HG02884 (cell line): ENCODE results near the gene ALOX12B.
"Not testable (repeated sequence)": the region's sequence is repeated elsewhere in the genome, so short reads cannot be mapped to it uniquely, and the experiment has no call there.

ENCODE experiments used
- ATAC-seq: cut with Tn5 transposase; IDR thresholded peaks from one replicate; pipeline ENCODE4 v1.9.1; 2021; ENCODE audit warnings: mild to moderate bottlenecking, moderate library complexity; ENCODE audit not compliant: unreplicated experiment

ALOX12B gene

GRCh38 chr17:8067806-8068205, 19.7 kb downstream of the ALOX12B start:
- ATAC-seq: no peak

DNA sequence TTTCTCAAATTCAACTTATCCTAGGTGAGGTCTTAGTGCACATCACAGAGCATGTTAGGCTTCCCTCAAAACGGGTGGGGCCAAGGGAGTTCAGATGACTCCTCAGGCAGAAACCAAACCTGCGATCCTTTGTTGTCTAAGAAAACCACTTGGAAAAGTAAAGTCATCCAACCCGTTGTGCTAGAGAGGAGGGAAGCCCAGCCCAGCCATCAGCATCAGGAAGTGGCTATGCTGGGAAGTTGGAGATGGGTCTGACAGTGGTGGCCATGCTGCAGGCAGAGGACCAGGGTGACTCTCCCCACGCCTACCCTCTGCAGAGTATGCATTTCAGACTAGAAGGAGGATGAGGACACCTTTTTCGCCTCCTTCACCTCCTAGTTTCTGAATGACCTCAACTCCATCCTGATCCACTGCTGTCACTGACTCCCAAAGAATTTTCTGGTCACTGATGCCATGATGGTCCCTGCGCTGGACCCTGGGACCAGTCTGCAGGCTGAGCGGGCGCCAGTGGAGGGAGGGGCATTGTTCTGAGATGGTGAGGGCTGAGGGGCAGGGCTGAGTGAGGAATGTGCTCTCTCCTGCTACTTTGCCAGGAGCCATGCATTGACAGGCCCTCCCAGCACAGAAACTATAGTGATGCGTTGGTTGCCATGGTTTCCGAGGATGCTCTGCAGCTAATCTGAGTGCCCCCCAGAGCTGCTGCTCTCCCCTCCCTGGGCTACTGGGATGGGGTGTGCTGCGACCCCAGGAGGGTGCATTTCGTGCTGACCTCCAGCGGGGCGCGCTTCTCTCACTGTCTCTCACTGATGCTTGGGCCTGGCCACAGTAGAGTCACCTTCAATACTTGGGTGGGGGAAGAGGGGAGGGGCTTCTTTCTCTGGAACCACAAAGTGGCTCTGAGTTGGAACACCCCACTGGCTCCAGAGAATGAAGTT, 20.4 kb downstream of the ALOX12B start:
- ATAC-seq: no peak

GRCh38 chr17:8064561-8065019, 22.9 kb downstream of the ALOX12B start:
- no peak for ATAC-seq

DNA sequence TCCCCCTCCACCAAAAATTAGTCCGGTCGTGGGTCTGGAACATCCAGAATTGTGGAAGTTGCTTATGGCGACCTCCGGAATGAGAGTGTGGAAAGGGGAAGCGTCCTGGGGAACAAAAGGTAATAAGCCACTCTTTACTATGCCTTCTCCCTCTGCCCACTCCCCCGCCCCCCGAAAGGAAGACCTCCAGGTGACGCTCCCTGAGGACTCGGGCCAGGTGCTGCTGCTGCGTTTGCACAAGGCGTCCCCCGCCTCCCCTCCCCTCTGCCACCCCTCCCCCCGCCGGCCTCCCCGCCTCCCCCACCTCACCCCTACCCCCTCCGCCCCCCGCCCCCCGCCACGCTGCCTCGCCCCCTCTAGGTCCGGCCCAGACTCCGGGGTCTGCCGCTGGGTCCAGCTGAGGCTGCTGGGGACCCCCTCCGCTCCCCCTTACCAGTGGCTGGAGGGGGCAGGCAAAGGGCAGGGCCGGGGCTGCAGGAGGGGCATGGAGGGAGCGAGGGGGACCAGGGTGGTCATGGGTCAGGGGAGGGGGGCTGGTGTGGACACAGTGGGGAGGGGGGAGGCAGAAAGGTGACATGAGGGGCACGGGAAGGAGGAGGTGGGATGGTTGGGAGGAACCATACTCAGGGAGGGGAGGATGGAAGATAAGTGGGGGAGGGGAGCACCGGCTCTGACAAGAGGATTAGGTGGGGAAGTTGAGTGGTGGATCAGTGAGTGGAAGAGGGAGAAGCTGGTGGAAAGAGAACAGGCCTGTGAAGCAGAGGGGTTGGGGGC, 23.6 kb downstream of the ALOX12B start:
- no peak for ATAC-seq

DNA sequence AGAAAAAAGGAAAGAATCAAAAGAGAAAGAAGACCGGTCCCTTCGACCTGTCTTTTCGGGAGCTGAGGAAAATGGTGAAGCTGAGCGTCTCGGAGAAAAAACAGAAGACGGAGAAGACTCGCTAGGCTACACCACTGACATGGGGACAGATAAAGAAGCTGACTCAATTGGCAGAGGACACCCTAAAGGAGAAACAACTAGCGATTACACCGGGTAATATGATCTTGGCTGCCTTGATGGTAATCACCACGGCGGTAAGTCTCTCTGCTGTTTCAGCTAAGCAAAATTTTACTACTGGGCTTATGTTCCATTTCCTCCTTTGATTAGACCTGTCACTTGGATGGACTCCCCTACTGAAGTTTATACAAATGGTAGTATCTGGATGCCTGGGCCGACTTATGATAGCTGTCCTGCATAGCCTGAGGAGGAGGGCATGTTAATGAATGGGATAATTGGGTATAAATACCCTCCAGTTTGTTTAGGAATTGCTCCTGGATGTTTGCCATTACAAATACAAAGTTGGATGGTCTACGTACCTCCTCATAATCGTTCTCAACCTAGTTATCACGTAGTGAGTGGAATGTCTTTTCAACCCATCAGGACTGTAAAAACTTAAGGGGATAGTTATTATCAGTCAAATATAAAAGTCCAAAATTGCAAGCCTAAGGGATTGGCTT, 24.6 kb downstream of the ALOX12B start:
- ATAC-seq: no peak

GRCh38 chr17:8062435-8062806, 25.1 kb downstream of the ALOX12B start:
- no peak for ATAC-seq

DNA sequence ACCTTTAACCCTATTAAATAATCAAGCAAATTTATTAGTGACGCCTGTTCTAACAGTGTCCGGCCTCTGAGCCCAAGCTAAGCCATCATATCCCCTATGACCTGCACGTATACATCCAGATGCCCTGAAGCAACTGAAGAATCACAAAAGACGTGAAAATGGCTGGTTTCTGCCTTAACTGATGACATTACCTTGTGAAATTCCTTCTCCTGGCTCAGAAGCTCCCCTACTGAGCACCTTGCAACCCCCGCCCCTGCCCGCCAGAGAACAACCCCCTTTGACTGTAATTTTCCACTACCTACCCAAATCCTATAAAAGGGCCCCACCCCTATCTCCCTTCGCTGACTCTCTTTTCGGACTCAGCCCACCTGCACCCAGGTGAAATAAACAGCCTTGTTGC, 25.7 kb downstream of the ALOX12B start:
- not testable (repeated sequence) for ATAC-seq

DNA sequence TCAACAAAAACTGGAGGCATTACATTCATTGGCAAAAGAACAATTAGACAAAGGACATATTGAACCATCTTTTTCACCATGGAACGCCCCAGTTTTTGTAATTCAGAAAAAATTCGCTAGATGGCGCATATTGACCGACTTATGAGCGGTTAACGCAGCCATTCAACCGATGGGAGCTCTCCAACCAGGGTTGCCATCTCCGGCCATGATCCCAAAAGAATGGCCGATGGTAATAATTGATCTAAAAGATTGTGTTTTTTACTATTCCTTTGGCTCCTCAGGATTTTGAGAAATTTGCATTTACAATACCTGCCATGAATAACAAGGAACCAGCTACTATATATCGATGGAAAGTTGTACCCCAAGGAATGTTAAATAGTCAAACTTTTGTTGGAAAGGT, 27.2 kb downstream of the ALOX12B start:
- ATAC-seq: no peak

DNA sequence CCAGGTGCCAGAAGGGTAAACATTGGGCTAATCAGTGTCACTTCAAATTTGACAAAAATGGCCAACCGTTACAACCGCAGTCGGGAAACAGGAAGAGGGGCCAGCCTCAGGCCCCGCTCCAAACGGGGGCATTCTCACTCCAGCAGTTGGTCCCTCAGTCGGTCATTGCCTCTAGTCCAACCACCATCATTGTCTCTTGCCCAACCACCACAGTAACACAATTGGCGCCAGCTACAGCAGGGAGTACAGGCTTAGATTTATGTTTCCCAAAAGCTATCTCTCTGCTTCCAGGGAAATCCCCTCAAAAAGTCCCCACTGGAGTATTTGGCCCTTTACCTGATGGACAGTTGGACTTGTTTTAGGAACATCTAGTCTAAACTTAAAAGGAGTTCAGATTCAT, 28.4 kb downstream of the ALOX12B start:
- ATAC-seq: no peak

DNA sequence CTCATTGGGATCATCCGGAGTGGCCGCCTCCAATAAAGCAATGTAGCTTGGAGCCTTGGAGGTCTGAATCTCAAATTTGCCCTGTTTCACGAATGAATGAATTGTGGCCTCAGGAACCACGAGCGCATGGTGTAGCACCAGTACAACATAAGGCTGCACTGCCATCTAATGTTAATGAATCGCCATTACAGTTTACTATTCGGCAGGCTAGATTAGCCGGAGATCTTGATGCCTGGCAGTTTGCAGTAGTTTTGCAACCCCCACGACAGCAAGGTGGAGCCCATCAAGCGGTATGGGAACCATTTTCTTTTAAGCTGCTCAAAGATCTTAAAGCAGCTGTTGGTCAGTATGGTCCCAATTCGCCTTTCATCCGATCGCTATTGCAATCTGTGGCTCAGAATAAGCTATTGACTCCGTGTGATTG, 29.8 kb downstream of the ALOX12B start:
- no peak for ATAC-seq

DNA sequence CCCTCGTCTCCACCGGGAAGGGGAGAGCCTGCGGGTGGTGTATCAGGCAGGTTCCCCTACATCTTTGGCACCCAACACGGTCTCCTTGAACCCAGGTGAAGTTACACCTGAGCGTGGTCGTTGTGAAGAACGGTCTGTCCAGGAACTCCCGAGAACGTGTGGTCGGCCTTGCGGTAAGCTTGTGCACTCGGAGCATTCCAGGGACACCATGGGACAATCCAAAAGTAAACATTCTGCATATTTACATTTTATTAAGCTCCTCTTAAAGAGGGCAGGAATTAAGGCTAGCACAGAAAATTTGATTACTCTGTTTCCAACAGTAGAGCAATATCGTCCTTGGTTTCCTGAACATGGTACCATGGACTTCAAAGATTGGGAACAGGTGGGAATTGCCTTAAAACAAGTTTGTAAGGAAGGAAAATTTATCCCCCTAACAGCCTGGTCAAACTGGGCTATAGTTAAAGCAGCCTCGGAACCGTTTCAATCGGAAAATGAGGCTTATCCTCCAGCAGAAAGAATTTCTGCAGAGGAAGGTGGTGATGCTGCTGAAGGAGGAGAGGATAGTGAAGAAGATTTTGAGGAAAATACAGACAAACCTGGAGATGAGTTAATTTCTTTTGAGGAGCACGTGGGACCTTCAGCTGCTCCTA, 30.4 kb downstream of the ALOX12B start:
- ATAC-seq: no peak

DNA sequence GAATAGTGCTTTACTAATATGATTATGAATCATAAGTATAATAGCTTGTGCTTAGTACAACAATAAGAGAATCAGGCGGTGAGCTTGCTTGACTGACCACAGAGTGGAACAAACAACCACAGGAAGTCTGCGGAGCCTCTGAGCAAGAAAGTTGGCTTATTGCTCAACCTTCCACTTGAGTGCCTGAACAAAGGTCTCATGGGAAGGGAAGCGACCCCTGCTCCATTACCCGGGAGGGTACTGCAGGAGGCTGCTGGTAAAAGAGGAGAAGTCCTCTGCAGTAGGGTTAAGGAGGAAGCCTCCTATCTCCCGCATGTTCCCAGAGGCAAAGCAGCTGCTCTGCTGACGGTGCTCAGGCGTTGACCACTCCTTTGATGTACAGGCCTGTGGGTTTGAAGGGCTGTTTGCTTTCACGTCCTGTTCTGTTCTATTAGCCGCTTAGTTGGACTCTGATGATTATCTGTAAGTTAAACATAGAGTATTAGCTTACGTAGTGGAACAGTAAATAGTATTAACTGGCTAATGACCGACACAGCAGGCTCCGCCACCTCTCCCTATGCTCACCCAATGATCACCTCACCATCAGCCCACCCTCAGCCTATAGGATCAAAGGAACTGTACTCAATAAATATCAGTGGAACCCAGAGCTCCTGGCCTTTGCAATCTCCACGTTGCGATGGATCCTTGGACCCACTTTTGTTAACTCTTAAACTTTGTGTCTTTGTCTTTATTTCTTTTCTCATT, 31.1 kb downstream of the ALOX12B start:
- ATAC-seq: no peak

DNA sequence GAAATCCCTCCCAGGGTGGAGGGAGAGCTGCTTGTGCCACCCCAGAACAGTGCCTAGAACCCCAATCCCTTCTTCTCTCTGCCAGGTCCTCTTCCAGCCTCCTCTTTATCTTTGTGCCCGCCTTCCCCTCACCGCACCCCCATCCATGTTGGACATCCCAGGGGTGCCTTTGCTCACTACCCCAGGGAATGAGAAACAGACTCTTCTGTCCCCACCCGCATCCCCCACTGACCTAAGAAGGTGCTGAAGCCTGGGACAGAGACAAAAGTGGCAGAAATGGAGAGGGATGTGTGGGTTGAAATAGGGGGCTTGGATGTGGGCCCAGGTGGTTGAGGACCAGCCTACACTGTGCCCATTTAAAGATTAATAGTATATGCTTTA, 31.7 kb downstream of the ALOX12B start:
- no peak for ATAC-seq

DNA sequence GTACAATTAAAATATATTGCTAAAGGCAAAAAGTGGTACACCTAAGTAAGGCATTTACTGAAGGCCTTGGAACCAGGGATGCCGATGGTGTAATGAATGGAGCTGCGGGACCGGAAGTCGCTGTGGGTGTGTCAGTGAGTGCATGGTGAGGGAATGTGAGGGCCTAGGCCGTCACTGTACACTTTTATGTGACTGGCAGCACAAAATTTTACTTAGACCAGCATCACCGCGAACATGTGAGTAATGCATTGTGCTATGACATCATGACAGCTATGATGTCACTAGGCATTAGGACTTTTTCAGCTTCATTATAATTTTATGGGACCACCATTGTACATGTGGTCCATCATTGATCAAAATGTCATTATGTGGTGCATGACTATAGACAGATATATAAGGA, 33.9 kb downstream of the ALOX12B start:
- ATAC-seq: no peak

GRCh38 chr17:8052256-8053252, 35.0 kb downstream of the ALOX12B start:
- ATAC-seq: no peak

- no peak for ATAC-seq
Measured at GRCh38 chr17:8051831-8052230, 35.7 kb downstream of the ALOX12B start.

GRCh38 chr17:8048736-8049135, 38.8 kb downstream of the ALOX12B start:
- ATAC-seq: no peak

DNA sequence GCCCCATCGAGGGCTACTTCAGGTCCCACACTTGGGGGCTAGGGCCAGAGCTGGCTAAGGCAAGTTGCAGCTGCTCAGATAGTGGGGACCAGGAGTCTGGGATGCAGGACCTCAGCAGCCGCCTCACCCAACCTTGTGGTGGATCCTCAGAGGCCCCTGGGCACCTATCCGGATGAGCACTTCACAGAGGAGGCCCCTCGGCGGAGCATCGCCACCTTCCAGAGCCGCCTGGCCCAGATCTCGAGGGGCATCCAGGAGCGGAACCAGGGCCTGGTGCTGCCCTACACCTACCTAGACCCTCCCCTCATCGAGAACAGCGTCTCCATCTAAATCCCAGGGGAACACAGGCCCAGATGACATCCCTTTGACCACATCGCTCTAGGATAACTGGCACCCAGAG, 39.3 kb downstream of the ALOX12B start:
- no peak for ATAC-seq

DNA sequence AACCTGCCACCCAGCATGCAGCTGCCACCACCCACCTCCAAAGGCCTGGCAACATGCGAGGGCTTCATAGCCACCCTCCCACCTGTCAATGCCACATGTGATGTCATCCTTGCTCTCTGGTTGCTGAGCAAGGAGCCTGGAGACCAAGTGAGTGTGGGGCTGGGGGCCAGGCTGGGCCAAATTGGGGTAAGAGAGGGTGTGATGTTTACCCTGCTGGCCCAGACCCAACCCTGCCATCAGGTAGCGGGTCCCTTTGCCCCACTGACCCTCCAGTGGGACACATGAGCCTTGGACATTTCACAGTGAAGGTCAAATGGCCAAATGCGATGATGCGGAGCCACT, 39.8 kb downstream of the ALOX12B start:
- ATAC-seq: no peak
